Transverse colon (tissue), 4 donors: ENCODE results near the gene SIK3.

Source experiments
- CTCF ChIP-seq, 5 experiments: fragments of 200-600 bp in 3 of 5; fragments of 450-650 bp in 2 of 5; sonication (generic) in 3 of 5; IDR thresholded peaks; 1 replicate in 2 of 5; 2 replicates in 3 of 5; pipeline ENCODE4 v1.5.1; 2016 to 2017; ENCODE audit warnings: antibody characterized with exemption in 5 of 5, inconsistent platforms in 3 of 5, mild to moderate bottlenecking in 2 of 5, moderate library complexity in 1 of 5
- EP300 ChIP-seq: sonication (generic); formaldehyde crosslinking; IDR thresholded peaks from one replicate; pipeline ENCODE4 v1.6.1; 2017; ENCODE audit warnings: antibody characterized with exemption, low read depth
- POLR2A ChIP-seq: fragments of 450-650 bp; IDR thresholded peaks from one replicate; pipeline ENCODE4 v1.6.1; 2016; ENCODE audit warnings: antibody characterized with exemption, mild to moderate bottlenecking, moderate library complexity
- POLR2AphosphoS5 ChIP-seq, 3 donors: sonication (generic); formaldehyde crosslinking; IDR thresholded peaks; one replicate each; pipeline ENCODE4 v1.6.1; 2016; ENCODE audit warnings: antibody characterized with exemption in 3 of 3

- TF ChIP-seq CTCF (IDR thresholded peaks at IDR 0.05) (no peak), POLR2AphosphoS5 (IDR thresholded peaks at IDR 0.05) (no peak), POLR2A (no peak), EP300 (no peak)
These were observed 294.2 kb downstream of the SIK3 start for GRCh38 chr11:116804001-116804400.
